Tibial nerve (tissue), 3 donors: Measurements from ENCODE around the gene TMEM52B.

ENCODE experiments used
- POLR2A ChIP-seq, 2 donors: fragments of 450-650 bp; IDR thresholded peaks; one replicate each; pipeline ENCODE4 v1.6.1; 2017; ENCODE audit warnings: antibody characterized with exemption in 2 of 2, mild to moderate bottlenecking in 2 of 2, moderate library complexity in 2 of 2
- TF ChIP-seq, protein P1 (sequence below), 5 experiments: fragments of 200-600 bp in 3 of 5; fragments of 450-650 bp in 2 of 5; sonication (generic) in 3 of 5; IDR thresholded peaks; one replicate each; pipeline ENCODE4 v1.5.1; 2016 to 2019; ENCODE audit warnings: antibody characterized with exemption in 5 of 5, mild to moderate bottlenecking in 3 of 5, moderate library complexity in 2 of 5

DNA sequence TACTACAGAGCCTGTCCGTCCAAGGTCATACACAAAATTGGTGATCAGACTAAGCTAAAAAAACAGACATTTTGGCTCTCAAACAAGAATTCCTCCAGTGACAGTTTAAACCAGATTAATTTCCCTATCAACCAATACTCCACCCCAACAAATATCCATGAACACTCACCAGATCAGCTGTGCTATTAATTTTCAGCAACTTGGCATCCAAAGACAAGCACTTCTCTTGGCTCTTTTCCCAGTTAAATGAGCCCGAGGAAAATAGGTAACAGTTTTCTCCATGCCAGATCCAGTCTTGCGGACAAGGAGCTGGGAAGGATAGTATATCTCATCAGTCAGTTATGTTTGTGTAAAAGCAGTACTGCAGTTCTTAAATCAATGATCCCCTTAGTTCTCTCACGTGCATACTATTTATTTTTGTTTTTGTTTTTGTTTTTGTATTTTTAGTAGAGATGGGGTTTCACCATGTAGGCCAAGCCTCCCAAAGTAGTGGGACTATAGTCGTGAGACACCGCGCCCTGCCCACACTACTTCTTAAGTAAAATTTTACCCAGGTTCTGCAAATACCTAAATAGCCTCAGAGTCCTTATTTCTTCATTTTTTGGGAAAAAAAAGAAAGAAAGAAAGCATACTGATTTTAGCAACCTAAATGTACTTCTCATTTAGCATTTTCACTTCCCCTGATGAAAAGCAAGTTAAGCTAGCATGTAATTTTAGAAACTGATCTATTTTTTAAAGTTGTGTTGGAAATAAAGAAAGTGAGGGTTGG is 18.0 kb upstream of the TMEM52B start:
- TF ChIP-seq, protein P1, sequence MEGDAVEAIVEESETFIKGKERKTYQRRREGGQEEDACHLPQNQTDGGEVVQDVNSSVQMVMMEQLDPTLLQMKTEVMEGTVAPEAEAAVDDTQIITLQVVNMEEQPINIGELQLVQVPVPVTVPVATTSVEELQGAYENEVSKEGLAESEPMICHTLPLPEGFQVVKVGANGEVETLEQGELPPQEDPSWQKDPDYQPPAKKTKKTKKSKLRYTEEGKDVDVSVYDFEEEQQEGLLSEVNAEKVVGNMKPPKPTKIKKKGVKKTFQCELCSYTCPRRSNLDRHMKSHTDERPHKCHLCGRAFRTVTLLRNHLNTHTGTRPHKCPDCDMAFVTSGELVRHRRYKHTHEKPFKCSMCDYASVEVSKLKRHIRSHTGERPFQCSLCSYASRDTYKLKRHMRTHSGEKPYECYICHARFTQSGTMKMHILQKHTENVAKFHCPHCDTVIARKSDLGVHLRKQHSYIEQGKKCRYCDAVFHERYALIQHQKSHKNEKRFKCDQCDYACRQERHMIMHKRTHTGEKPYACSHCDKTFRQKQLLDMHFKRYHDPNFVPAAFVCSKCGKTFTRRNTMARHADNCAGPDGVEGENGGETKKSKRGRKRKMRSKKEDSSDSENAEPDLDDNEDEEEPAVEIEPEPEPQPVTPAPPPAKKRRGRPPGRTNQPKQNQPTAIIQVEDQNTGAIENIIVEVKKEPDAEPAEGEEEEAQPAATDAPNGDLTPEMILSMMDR (IDR thresholded peaks at IDR 0.05) = no peak
- TF ChIP-seq POLR2A (IDR thresholded peaks at IDR 0.05) = no peak
